GM19438 (cell line): ENCODE data around the gene PLK3.
A peak's percentile ranks its signal among the peaks of the same experiment; 100 is the strongest.
"Not testable (repeated sequence)": the region's sequence is repeated elsewhere in the genome, so short reads cannot be mapped to it uniquely, and the experiment has no call there.

Source experiments
- ATAC-seq: cut with Tn5 transposase; IDR thresholded peaks from one replicate; pipeline ENCODE4 v1.9.1; 2021; ENCODE audit warnings: low read depth; ENCODE audit not compliant: unreplicated experiment

Gene PLK3

DNA sequence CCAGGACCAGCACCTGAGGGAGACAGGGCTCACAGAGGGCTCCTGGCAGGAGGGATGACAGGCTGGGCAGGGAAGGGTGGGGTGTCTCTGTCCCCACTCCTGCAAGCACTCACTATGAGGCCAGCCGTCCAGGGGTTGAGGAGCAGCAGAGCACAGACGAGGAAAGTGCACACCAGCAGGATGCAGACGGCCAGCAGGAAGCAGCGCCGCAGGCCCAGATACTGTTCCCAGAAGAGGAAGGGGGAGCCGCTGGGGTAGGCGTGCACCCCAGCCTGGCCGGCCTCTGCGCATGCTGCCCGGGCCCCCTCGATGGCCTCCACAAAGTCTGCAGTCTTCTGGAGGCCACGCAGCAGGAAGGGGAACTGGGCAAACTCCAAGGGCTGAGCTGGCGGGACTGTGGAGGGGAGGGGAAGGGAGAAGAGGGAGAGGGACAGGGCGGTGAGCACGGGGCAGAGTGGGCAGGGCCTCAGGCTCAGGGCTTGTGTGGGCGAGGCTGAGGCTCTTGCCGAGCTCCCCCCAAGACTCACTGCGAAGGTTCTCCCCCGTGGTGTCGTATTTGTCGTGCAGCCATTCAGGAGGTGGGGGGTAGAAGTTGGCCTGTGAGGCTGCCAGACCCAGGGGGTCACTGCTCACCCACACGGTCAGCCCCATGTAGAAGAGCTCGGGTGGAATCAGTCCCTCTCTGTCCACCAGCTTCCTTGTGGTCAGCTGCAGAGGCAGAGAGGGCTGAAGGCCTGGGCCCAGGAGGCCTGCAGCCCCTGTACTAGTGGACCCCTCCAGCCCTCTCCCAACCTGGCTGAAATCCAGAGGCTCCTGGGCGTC, 26.4 kb downstream of the PLK3 start:
- ATAC-seq, result no peak

DNA sequence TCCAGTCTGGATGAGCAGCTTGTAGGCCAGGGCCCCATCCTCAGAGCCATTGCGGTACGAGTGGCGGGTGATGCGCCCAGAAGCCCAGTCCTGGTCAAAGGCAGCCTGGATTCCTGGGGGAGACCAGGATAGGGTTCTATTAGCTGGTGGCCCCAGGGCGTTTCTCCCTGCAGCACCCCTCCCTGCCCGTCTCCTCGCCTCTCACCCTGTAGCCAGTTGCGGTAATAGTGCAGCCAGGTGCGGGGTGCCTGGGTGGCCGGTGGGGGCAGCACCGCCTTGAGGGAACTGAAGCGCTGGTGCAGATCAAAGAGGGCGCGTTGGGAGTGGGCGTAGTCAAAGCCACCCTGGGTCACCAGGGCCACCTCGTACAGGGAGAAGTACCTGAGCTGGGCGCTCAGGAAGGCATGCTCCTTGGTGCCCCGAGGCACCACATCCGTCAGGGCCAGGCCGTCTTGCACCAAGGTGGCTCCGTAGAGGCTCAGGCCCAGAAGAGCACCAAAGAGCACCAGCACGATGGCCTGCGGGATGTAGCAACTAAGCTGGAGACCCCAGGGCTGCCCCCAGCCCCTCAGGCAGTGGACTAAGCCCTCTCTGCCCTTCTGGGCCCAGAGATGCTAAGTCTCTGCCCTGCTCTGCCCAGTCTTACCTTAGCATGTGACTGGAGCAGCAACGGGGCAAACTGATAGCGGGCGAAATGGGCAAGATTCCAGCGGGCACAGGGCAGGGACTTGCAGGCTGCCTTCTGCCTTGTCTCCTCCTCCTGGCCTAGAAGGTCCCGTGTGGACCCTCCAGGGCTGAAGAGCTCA, 27.2 kb downstream of the PLK3 start:
- ATAC-seq, result no peak

DNA sequence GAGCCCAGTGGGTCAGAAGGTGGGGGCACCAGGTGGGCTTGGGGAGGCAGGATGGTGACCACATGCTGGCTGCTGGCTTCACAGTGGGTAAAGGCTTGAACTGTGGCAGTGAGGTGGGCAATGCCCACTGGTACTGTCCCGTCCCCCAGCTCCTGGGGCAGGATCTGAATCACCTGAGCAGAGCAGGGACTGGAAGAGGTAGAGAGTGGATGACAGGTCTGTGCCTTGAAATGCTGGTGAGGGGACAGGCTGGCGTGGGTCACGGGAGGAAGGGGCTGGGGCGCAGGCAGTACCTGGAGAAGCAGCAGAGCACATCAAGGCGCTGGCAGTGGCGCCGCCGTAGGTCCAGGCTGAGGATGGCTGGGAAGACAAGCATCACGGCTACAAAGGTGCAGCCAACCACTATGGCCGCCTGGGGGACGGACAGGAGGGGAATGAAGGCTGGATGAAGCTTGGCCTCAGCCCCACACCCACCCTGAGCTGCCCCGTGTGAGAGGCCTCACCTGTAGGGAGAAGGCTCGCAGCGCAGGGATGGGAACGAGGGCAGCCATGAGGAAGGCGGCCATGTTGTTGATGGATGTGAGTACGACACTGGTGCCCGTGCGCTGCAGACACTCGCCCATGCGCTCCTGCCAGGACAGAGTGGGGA, 27.9 kb downstream of the PLK3 start:
- no peak for ATAC-seq

DNA sequence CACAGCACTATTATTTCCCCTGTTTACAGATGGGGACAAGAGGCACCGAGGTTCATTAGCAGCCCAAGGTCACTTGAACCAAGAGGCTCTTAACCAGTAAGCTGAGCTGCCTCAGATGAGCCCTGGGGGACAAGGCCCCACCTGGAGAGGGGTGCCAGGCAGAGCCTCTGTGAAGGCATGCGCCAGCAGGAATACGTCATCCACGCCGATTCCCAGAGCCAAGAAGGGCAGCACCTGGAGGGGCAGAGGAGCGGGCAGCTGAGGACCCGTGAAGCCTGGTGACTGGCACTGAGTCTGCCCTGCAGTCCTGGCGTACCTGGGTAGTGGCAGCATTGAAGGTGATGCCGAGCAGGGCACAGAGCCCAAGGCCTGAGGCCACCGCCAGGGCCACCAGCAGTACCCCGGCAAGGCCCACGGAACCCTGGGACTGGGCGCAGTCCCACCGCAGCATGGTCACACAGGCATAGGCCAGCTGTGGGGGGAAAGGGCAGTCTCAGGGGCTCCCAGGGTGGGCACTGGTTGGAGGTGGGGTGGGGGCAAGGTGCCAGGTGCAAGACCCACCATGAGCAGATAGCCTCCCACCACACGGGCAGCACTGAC, 28.8 kb downstream of the PLK3 start:
- ATAC-seq, result no peak

DNA sequence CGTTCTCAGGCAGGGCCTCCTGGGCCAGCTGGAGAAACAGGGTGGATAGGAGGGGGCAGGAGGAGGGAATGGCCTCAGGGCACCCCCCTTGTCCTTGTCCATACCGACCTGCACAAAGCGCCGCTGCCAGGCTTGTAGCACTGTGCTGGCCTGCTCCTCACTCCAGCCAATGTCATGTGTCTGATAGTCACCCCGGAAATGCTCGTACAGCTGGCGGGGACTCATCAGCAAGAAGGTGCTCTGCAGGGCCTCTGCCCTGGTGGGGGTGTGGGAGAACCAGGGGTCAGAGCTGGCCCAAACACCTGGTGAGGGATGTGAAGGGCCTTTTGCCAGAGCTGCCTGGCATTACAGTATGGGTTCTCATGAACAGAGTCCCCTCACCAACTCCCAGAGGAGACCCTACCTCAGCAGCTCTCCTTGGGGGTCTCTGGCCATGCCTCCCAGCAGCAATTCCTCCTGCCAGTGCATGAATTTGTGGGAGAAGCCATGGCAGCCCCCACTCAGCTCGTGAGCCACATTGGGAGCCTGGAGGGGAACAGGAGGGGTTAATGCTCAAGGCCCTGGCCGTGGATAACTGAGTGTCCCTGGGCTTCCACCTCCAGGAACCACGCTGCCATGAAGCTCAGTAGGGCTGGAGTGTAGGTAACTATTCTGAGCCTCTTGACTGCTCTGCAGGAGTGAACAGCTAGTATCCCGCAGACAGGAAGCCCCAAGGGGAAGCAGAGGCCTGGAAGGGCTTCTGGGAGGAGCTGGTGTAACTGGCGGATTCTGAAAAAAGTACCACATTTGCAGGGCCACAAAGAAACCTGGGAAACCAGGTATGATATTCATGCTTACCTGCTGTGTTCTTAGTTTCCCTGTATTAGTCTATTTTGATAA, 29.6 kb downstream of the PLK3 start:
- no peak for ATAC-seq

DNA sequence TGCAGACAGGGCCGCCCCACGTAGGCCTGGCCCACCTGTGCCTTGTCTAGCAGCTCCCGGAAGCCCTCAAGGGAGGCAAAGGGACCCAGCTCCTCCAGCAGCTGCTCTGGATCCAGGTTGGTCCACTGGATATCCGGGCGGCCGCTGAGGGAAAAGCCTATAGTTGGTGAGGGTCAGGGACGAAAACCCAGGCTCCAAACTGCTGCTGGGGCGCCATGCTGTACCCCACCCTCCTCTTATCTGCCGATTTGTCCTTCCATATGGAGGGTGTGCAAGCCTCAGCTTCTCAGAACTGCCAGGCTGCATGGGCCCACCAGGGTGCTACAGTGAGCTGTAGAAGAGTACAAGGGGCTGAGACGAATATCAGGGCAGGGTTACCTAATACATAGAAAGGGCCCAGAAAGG, 30.7 kb downstream of the PLK3 start:
- no peak for ATAC-seq

DNA sequence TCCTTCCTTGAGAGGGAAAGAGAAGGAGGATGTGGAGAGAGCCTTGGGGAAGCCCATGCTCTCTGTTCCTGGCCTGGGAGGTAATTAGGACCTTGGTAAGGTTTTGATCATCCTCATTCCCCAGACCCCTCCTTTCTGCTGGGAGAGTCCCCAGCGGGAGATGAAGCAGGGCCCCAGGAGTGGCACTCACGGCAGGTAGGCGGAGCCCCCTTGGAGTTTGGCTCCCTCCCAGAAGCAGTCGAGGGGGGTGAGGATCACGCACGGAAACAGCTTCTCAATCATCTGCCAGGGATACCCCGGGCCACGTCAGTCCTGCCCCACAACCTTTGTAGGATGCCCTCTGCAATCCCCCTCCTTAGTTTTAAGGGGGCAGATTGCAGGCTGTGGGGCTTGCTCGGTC, 31.3 kb downstream of the PLK3 start:
- no peak for ATAC-seq

DNA sequence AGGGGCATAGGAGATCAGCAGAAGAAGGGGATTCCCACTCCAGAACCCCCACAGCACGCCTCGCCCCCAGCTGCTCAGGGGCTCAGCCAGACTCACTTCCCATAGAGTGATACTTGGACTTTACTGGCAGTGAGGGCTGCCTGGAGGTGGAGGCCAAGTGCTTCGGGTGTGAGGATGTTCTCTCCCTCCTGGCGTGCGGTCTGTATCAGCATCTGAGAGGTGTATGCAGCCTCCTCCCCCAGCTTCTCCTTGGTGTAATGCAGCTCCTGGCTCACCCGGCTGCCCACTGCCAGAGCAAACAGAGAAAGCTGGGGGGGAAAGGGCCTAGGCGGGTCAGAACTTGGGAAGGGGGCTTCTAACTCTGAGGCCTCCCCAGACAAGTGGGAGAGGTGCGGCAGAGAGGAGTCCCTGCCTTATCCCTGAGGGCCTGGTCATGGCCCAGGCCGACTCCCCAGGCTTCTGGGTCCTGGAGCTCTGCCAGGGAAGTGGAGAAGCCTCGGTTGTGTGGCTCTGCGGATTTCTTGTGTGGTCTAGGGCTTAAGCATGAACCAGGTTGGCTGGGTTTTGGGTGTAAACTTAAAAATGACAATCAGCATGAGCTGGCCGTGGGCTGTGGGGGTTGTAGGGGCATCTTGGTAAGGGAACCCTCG, 32.0 kb downstream of the PLK3 start:
- no peak for ATAC-seq

DNA sequence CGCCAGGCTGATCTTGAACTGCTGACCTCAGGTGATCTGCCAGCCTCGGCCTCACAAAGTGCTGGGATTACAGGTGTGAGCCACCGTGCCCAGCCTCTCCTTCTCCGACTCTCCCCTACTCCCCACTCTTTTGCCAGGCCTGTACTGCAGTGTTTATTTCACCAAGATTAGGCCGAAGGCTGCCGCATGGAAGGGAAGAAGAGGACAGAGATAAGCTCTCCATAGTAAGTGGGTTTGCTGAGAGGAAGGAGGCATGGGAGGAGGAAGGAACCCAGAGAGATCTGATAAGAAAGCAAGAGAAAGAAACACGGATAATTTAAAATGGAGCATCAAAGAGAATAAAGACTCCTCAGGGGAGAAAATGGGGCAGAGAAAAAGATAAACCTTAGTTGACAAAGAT, 34.2 kb downstream of the PLK3 start:
- no peak for ATAC-seq

DNA sequence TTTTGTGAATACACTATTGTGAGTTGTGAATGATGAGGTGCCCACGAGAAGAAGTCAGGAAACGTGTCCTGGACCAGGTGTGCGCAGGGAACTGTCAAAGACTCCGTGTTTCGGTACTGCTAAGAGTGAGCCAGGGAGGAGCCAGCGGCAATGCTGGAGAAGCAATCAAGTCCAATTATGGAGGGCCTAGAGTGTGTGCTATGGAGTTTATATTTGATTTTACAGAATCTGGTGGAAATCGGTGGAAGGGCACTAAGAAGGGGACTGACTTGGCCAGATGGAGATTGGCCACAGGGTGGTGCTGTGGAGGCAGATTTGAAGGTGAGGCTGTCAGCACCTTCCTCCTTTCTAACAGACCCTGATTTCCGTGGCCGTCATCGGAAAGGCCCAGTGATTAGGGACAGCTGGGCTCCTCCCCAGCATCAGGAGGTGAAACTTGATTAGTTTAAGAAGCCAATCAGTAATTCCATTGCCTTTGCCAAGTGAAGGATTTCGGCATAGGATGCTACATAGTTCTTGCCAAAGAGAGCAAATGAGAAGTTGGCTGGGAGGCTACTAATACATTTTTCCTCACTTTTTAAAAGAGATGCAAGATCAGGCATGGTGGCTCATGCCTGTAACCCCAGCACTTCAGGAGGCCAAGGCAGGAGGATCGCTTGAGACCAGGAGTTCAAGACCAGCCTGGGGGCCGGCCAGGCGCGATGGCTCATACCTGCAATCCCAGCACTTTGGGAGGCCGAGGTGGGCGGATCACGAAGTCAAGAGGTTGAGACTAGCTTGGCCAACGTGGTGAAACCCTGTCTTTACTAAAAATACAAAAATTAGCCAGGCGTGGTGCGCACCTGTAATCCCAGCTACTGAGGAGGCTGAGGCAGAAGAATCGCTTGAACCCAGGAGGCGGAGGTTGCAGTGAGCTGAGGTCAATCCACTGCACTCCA, 35.8 kb downstream of the PLK3 start:
- peak; percentile 68 for ATAC-seq

DNA sequence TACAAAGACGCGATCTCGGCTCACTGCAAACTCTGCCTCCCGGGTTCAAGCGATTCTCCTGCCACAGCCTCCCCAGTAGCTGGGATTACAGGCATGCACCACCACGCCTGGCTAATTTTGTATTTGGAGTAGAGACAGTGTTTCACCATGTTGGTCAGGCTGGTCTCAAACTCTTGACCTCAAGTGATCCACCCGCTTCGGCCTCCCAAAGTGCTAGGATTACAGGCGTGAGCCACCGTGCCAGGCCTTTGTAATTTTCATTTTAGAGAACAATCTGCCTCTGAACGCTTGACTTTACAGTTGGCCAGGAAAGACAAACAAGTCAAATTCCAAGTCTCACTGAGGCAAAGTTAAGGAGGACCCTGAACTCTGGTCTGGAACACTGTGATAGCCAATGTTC, 38.1 kb downstream of the PLK3 start:
- ATAC-seq, result not testable (repeated sequence)

DNA sequence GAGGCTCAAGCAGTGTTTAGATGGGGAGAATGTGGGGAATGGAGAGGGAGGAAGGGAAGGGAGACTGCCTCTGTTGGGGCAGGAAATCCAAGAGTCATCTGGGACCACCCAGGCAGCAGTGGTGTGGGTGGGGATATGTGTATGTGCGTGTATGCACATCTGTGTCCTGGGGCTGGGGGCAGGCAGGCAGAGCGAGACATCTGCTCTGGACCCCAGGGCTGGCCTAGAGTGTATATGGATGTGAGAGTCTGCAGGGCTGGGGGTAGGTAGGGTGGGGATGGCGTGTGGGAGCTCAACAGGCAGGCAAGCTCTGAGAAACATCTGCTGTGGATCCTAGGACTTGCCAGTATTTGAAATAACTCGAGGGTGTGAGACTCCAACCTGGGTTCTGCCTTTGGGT, 39.4 kb downstream of the PLK3 start:
- ATAC-seq, result no peak

DNA sequence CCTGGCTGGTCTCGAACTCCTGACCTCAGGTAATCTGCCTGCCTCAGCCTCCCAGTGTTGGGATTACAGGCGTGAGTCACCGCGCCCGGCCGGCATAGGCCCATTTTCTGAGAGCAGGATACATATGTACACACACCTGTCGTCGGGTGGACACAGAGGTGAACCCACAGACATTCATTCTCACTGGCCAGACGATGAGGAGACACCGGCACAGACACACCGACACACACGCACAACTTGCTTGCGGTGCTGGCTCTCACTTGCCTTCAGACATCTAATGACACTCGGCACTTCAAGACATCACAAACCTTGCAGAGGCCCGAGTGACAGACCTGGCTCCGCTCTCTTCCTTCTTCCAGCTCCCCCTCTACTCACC, 42.3 kb downstream of the PLK3 start:
- ATAC-seq, result no peak

DNA sequence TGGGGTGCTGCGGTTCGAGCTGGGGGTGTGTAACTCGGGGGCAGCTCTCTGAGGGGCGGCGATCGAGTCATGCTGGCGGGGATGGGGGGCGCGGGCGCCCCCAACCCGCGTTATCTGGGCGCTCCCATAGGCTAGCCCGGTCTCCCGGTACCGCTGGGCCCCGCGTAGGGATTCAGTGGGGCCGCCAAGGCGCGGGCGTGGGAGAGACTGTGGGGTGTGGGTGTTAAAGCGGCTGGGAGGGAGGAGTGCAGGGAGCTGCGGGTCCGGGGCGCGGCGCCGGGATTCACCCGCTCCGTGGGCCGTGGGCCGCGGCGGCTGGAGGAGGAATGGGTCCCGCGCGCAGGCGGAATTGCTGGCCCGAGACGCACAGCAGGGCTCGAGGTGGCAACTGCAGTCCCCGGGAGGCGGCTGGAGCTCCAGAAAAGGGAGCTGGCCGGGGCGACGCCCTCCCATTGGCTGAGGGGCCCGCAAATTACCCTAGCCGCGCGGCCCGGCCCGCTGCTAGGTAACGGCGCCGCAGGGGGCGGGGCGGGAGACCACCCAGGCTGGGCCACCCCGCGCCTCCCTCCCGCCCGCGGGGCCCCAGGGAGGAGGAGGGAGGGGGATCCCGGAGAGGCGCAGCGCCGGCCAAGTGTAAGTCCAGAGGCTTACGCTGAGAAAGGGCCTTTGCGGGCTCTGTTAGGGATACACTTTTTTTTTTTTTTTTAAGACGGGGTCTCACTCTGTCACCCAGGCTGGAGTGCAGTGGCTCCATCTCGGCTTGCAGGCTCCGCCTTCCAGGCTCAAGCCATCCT, 42.9 kb downstream of the PLK3 start, which contains the start of gene PTCH2:
PTCH2 (minus strand) TSS at position 392 of the 794 bp plus-strand sequence; CDS start at position 71, 321 bp downstream.
- ATAC-seq, result no peak

DNA sequence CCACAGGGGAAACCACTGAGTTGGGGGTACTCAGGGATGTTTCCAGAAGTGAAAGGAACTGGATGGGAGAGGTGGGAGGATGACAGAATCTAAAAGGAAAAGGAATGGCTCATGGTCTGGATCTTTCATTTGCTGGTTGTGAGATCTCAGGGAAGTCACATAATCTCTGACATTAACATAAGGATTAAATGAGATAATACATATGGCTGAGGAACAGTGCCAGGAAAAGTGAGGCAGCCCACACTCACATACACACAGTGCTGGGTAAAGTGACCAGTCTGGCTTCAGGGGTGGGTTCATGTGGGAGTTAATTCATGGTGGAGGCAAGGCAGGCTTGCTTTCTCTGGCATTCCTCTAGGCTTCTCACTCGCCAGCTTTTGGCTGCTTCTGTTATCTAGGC, 46.8 kb downstream of the PLK3 start:
- no peak for ATAC-seq

DNA sequence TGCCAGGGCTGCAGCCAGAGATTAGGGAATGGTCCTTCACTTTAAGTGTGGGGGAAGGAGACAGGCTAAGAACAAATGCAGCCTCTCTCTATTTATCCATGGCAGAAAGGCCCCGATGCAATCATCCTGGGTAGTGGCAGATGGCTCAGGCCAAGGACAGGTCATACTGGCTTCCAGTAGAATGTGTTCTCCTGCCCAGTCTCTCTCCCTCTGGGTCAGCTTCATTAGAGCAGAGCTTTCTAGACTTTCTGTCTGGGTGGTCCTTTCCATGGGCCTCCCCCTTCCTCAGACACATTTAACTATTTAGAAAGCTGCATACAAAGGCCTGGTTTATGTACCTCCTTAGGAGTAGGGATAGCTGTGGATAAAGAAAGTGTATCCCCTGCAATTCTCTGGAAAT, 47.7 kb downstream of the PLK3 start:
- no peak for ATAC-seq

DNA sequence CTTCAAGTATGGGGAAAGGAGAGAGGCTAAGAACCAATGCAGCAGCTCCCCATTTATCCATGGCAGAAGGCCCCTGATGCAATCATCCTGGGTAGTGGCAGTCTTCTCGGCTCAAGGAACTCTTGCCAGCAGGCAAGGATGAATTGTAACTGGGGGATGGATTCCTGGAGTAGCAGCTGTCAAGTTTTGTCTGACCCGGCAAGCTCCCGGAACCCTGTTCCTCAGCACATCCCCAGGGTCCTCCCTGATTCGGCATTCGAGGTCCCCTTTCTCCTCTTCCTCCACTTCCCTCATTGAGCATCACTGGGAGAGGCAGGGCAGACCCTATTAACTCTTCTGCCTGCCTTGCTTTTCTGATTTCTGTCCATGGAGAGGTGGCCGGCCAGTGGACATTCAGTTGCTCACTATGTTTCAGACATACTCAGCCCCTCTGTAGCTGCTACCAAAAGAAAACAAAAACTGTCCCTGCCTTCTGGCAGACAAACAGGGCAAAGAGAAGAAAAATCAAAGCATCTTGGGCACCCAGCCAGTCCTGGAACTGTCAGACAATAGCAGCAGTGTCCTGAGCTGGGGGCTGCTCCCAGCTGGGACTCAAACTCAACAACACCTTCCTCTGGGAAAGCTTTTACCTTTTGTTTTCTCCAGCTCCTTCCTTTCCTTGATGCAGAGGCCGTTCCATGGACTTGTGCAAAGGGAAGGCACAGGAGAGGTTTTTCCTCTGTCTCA, 48.4 kb downstream of the PLK3 start:
- ATAC-seq, result no peak
